ENCODE data around the gene PPP2R5D.
"Not testable (repeated sequence)": the region's sequence is repeated elsewhere in the genome, so short reads cannot be mapped to it uniquely, and the experiment has no call there.

- TF ChIP-seq POLR2A (IDR thresholded peaks at IDR 0.05): not testable (repeated sequence)
- TF ChIP-seq, protein P1, sequence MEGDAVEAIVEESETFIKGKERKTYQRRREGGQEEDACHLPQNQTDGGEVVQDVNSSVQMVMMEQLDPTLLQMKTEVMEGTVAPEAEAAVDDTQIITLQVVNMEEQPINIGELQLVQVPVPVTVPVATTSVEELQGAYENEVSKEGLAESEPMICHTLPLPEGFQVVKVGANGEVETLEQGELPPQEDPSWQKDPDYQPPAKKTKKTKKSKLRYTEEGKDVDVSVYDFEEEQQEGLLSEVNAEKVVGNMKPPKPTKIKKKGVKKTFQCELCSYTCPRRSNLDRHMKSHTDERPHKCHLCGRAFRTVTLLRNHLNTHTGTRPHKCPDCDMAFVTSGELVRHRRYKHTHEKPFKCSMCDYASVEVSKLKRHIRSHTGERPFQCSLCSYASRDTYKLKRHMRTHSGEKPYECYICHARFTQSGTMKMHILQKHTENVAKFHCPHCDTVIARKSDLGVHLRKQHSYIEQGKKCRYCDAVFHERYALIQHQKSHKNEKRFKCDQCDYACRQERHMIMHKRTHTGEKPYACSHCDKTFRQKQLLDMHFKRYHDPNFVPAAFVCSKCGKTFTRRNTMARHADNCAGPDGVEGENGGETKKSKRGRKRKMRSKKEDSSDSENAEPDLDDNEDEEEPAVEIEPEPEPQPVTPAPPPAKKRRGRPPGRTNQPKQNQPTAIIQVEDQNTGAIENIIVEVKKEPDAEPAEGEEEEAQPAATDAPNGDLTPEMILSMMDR (IDR thresholded peaks at IDR 0.05): not testable (repeated sequence)
Measured at GRCh38 chr6:42998205-42998604, 13.8 kb downstream of the PPP2R5D start.
